HepG2 (cell line): ENCODE measurements around the gene TULP3. TPM values are rescaled to one million over a fixed set of nuclear protein-coding genes. Genes with fewer than 3 reads are reported as not detected.

Source experiments
- CBX5 ChIP-seq: sonication (generic); formaldehyde crosslinking; IDR thresholded peaks from 2 replicates; pipeline ENCODE4 v1.4.0; 2020; ENCODE audit warnings: missing genetic modification reagents, borderline replicate concordance
- HNRNPK ChIP-seq: fragments of 200-400 bp; formaldehyde crosslinking; IDR thresholded peaks from 2 replicates; pipeline ENCODE4 v1.6.1; 2018; ENCODE audit warnings: low read length, low read depth, moderate library complexity, mild to moderate bottlenecking; ENCODE audit not compliant: poor library complexity, severe bottlenecking
- JUN ChIP-seq: sonication (generic); formaldehyde crosslinking; IDR thresholded peaks from 2 replicates; pipeline ENCODE4 v1.4.0; 2020; ENCODE audit warnings: mild to moderate bottlenecking, missing genetic modification reagents
- KMT2B ChIP-seq: IDR thresholded peaks from 2 replicates; pipeline ENCODE4 v1.6.1; 2016; ENCODE audit warnings: missing genetic modification reagents, missing compliant biosample characterization
- PHF5A ChIP-seq: IDR thresholded peaks from one replicate; pipeline ENCODE4 v1.6.1; 2018; ENCODE audit warnings: low read depth, missing genetic modification reagents; ENCODE audit not compliant: unreplicated experiment
- PHF8 ChIP-seq: sonication (generic); formaldehyde crosslinking; IDR thresholded peaks from 2 replicates; pipeline ENCODE4 v1.5.0; 2020; ENCODE audit warnings: missing genetic modification reagents
- ZNF562 ChIP-seq: sonication (generic); formaldehyde crosslinking; IDR thresholded peaks from 2 replicates; pipeline ENCODE4 v1.8.0; 2022; ENCODE audit warnings: missing genetic modification reagents, borderline replicate concordance
- ZNF768 ChIP-seq: sonication (generic); formaldehyde crosslinking; IDR thresholded peaks from 2 replicates; pipeline ENCODE4 v1.4.0; 2020; ENCODE audit warnings: missing genetic modification reagents
- ZSCAN25 ChIP-seq: sonication (generic); formaldehyde crosslinking; IDR thresholded peaks from 2 replicates; pipeline ENCODE4 v1.8.0; 2022; ENCODE audit warnings: mild to moderate bottlenecking, missing genetic modification reagents
- ZSCAN9 ChIP-seq: IDR thresholded peaks from 2 replicates; pipeline ENCODE4 v1.6.1; 2016; ENCODE audit warnings: borderline replicate concordance
- polyA plus RNA-seq, 8 experiments: library from polyadenylated mRNA; depleted of rRNA in 3 of 8; stranded (reverse) in 7 of 8; unstranded in 1 of 8; fragments of >200 nt; fragmentation: Illumina TruSeq in 4 of 8; extraction: Trizol in 4 of 8; gene quantifications; 2 replicates each; pipeline versions ENCODE4 v1.2.1 to v1.2.3, GENCODE V29; 2011 to 2016; ENCODE audit warnings: low read depth in 4 of 8, missing spikeins in 1 of 8, mixed read lengths in 1 of 8; ENCODE audit not compliant: insufficient read depth in 1 of 8
- total RNA-seq, 5 experiments: library from RNA; depleted of rRNA; stranded (reverse); fragments of >200 nt; fragmentation: Illumina TruSeq; extraction: Trizol; gene quantifications; 2 replicates each; pipeline ENCODE4 v1.2.3, GENCODE V29; 2016; ENCODE audit warnings: low read depth in 1 of 5
- TF ChIP-seq, protein P1 (sequence below): fragments of 450-650 bp; IDR thresholded peaks from 2 replicates; pipeline ENCODE4 v1.6.1; 2016
- TF ChIP-seq, protein P2 (sequence below): sonication (generic); formaldehyde crosslinking; IDR thresholded peaks from 2 replicates; pipeline ENCODE4 v1.4.0; 2020; ENCODE audit warnings: missing genetic modification reagents, borderline replicate concordance
- TF ChIP-seq, protein P3 (sequence below): sonication (generic); formaldehyde crosslinking; IDR thresholded peaks from 2 replicates; pipeline ENCODE4 v1.5.0; 2020; ENCODE audit warnings: mild to moderate bottlenecking, missing genetic modification reagents
- TF ChIP-seq, protein P4 (sequence below): sonication (generic); formaldehyde crosslinking; IDR thresholded peaks from 2 replicates; pipeline ENCODE4 v1.8.1; 2023; ENCODE audit warnings: missing genetic modification reagents, mild to moderate bottlenecking, borderline replicate concordance
- TF ChIP-seq, protein P5 (sequence below): sonication (generic); formaldehyde crosslinking; IDR thresholded peaks from 2 replicates; pipeline ENCODE4 v1.8.0; 2022; ENCODE audit warnings: missing genetic modification reagents, mild to moderate bottlenecking, moderate library complexity, borderline replicate concordance
- TF ChIP-seq, protein P6 (sequence below): sonication (generic); formaldehyde crosslinking; IDR thresholded peaks from 2 replicates; pipeline ENCODE4 v1.8.0; 2022; ENCODE audit warnings: low read depth, missing genetic modification reagents
- TF ChIP-seq, protein P7 (sequence below): sonication (generic); formaldehyde crosslinking; IDR thresholded peaks from 2 replicates; pipeline ENCODE4 v1.4.0; 2020; ENCODE audit warnings: missing genetic modification reagents

TULP3 gene
- total and polyA plus RNA-seq, 2 of the 13 experiments (the other 11 are each of a cell fraction or from before 2014, with no cell fraction given) = 11.2 to 13.2 TPM

DNA sequence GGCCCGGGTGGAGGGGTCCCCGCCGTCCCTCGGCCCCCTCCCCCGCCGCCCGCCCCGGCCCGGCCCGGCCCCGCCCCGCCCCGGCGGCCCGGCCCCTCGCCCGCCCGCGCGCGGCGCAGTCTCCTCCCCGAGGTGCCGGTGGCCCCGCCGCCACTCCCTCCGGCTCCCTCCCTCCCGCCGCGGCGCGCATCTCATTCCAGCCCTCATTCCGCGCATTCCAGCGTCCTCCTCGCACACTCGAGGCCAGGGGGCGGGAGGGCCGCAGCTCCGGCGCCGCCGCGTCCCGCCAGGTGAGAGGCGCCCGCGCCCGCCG lies 68.5 kb downstream of the TULP3 start, which contains the start of gene TEAD4 (continued):
- TF ChIP-seq HNRNPK (no peak), JUN (CRISPR knock-in tag) (no peak), ZSCAN25 (no peak), ZNF562 (CRISPR knock-in tag) (no peak), PHF5A (CRISPR knock-in tag) (no peak), ZNF768 (CRISPR knock-in tag) (no peak), CBX5 (CRISPR knock-in tag) (0 out of 2 replicates have a peak, but pooled peaks have one; percentile 33), KMT2B (0 out of 2 replicates have a peak, but pooled peaks have one; percentile 6), ZSCAN9 (CRISPR knock-in tag) (no peak), PHF8 (CRISPR knock-in tag) (no peak)
- TF ChIP-seq, protein P1, sequence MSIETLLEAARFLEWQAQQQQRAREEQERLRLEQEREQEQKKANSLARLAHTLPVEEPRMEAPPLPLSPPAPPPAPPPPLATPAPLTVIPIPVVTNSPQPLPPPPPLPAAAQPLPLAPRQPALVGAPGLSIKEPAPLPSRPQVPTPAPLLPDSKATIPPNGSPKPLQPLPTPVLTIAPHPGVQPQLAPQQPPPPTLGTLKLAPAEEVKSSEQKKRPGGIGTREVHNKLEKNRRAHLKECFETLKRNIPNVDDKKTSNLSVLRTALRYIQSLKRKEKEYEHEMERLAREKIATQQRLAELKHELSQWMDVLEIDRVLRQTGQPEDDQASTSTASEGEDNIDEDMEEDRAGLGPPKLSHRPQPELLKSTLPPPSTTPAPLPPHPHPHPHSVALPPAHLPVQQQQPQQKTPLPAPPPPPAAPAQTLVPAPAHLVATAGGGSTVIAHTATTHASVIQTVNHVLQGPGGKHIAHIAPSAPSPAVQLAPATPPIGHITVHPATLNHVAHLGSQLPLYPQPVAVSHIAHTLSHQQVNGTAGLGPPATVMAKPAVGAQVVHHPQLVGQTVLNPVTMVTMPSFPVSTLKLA = no peak
- TF ChIP-seq, protein P2, sequence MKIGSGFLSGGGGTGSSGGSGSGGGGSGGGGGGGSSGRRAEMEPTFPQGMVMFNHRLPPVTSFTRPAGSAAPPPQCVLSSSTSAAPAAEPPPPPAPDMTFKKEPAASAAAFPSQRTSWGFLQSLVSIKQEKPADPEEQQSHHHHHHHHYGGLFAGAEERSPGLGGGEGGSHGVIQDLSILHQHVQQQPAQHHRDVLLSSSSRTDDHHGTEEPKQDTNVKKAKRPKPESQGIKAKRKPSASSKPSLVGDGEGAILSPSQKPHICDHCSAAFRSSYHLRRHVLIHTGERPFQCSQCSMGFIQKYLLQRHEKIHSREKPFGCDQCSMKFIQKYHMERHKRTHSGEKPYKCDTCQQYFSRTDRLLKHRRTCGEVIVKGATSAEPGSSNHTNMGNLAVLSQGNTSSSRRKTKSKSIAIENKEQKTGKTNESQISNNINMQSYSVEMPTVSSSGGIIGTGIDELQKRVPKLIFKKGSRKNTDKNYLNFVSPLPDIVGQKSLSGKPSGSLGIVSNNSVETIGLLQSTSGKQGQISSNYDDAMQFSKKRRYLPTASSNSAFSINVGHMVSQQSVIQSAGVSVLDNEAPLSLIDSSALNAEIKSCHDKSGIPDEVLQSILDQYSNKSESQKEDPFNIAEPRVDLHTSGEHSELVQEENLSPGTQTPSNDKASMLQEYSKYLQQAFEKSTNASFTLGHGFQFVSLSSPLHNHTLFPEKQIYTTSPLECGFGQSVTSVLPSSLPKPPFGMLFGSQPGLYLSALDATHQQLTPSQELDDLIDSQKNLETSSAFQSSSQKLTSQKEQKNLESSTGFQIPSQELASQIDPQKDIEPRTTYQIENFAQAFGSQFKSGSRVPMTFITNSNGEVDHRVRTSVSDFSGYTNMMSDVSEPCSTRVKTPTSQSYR (CRISPR knock-in tag) = peak; percentile 48; the same call in 1 of the 2 replicates
- TF ChIP-seq, protein P3, sequence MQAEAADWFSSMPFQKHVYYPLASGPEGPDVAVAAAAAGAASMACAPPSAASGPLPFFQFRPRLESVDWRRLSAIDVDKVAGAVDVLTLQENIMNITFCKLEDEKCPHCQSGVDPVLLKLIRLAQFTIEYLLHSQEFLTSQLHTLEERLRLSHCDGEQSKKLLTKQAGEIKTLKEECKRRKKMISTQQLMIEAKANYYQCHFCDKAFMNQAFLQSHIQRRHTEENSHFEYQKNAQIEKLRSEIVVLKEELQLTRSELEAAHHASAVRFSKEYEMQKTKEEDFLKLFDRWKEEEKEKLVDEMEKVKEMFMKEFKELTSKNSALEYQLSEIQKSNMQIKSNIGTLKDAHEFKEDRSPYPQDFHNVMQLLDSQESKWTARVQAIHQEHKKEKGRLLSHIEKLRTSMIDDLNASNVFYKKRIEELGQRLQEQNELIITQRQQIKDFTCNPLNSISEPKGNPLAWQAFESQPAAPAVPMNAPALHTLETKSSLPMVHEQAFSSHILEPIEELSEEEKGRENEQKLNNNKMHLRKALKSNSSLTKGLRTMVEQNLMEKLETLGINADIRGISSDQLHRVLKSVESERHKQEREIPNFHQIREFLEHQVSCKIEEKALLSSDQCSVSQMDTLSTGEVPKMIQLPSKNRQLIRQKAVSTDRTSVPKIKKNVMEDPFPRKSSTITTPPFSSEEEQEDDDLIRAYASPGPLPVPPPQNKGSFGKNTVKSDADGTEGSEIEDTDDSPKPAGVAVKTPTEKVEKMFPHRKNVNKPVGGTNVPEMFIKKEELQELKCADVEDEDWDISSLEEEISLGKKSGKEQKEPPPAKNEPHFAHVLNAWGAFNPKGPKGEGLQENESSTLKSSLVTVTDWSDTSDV (CRISPR knock-in tag) = no peak
- TF ChIP-seq, protein P4, sequence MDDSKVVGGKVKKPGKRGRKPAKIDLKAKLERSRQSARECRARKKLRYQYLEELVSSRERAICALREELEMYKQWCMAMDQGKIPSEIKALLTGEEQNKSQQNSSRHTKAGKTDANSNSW (CRISPR knock-in tag) = no peak
- TF ChIP-seq, protein P5, sequence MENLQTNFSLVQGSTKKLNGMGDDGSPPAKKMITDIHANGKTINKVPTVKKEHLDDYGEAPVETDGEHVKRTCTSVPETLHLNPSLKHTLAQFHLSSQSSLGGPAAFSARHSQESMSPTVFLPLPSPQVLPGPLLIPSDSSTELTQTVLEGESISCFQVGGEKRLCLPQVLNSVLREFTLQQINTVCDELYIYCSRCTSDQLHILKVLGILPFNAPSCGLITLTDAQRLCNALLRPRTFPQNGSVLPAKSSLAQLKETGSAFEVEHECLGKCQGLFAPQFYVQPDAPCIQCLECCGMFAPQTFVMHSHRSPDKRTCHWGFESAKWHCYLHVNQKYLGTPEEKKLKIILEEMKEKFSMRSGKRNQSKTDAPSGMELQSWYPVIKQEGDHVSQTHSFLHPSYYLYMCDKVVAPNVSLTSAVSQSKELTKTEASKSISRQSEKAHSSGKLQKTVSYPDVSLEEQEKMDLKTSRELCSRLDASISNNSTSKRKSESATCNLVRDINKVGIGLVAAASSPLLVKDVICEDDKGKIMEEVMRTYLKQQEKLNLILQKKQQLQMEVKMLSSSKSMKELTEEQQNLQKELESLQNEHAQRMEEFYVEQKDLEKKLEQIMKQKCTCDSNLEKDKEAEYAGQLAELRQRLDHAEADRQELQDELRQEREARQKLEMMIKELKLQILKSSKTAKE (CRISPR knock-in tag) = peak; percentile 55; the same call in 1 of the 2 replicates
- TF ChIP-seq, protein P6, sequence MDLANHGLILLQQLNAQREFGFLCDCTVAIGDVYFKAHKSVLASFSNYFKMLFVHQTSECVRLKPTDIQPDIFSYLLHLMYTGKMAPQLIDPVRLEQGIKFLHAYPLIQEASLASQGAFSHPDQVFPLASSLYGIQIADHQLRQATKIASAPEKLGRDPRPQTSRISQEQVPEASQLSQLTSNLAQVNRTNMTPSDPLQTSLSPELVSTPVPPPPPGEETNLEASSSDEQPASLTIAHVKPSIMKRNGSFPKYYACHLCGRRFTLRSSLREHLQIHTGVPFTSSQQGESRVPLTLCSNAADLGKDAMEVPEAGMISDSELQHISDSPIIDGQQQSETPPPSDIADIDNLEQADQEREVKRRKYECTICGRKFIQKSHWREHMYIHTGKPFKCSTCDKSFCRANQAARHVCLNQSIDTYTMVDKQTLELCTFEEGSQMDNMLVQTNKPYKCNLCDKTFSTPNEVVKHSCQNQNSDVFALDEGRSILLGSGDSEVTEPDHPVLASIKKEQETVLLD = peak; percentile 96
- TF ChIP-seq, protein P7, sequence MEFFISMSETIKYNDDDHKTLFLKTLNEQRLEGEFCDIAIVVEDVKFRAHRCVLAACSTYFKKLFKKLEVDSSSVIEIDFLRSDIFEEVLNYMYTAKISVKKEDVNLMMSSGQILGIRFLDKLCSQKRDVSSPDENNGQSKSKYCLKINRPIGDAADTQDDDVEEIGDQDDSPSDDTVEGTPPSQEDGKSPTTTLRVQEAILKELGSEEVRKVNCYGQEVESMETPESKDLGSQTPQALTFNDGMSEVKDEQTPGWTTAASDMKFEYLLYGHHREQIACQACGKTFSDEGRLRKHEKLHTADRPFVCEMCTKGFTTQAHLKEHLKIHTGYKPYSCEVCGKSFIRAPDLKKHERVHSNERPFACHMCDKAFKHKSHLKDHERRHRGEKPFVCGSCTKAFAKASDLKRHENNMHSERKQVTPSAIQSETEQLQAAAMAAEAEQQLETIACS = peak; percentile 56
